T-helper 2 cell (primary cell): ENCODE results near the gene SAE1.

Experiments
- DNase-seq, 5 experiments: peaks; one replicate each; pipeline versions ENCODE4 v3.0.0 to v3.0.0-alpha.2; 2012 to 2022

SAE1 gene

GRCh38 chr19:47225746-47226425 lies 95.3 kb downstream of the SAE1 start:
- peak; percentile 67 to 88 (median 84) for DNase-seq

GRCh38 chr19:47226426-47227351 lies 96.1 kb downstream of the SAE1 start:
- DNase-seq: peak in 2 of 5 experiments; percentile 48 to 71

- DNase-seq: peak in 2 of 5 experiments; percentile 35 to 51
These were observed 96.9 kb downstream of the SAE1 start for GRCh38 chr19:47227352-47228167.

GRCh38 chr19:47228168-47228936 lies 97.7 kb downstream of the SAE1 start:
- DNase-seq: peak in 2 of 5 experiments; percentile 42 to 44

- DNase-seq: peak in 2 of 5 experiments; percentile 50 to 76
These were observed 98.5 kb downstream of the SAE1 start for GRCh38 chr19:47228937-47229675.

- peak in 1 of 5 experiments; percentile 62 for DNase-seq
These were observed 99.0 kb downstream of the SAE1 start for GRCh38 chr19:47229676-47230053.

- peak; percentile 68 to 85 (median 72) for DNase-seq
These were observed 99.7 kb downstream of the SAE1 start for GRCh38 chr19:47230054-47230920.

GRCh38 chr19:47230921-47231214 lies 100.2 kb downstream of the SAE1 start, which contains the start of gene BBC3:
Gene BBC3 (minus strand): TSS chr19:47231199. CDS start chr19:47228431, 2,768 bp downstream.
- no peak for DNase-seq

- peak; percentile 76 to 94 (median 92) for DNase-seq
These were observed 100.8 kb downstream of the SAE1 start for GRCh38 chr19:47231215-47232054.

- DNase-seq: peak in 1 of 5 experiments; percentile 38
These were observed 102.0 kb downstream of the SAE1 start for GRCh38 chr19:47232422-47233211.

GRCh38 chr19:47236072-47236675 lies 105.5 kb downstream of the SAE1 start:
- no peak for DNase-seq

- peak in 1 of 5 experiments; percentile 59 for DNase-seq
These were observed 108.5 kb downstream of the SAE1 start for GRCh38 chr19:47239152-47239551.

- DNase-seq: peak in 4 of 5 experiments; percentile 45 to 68 (median 64)
These were observed 109.1 kb downstream of the SAE1 start for GRCh38 chr19:47239610-47240296.

- no peak for DNase-seq
These were observed 109.9 kb downstream of the SAE1 start for GRCh38 chr19:47240556-47240955.

- DNase-seq: peak; percentile 69 to 91 (median 70)
These were observed 110.6 kb downstream of the SAE1 start for GRCh38 chr19:47240996-47241918.
